GM19468 (cell line): ENCODE data around the gene TNF.

Source experiments
- ATAC-seq: cut with Tn5 transposase; IDR thresholded peaks from one replicate; pipeline ENCODE4 v1.9.1; 2021; ENCODE audit warnings: mild to moderate bottlenecking, moderate library complexity, moderate number of reproducible peaks; ENCODE audit not compliant: unreplicated experiment; ENCODE audit errors: extremely low read depth

Gene TNF

GRCh38 chr6:31575335-31575901, at the start of gene TNF:
TNF (plus strand) TSS chr6:31575565; CDS start chr6:31575742, 177 bp downstream.
- ATAC-seq: no peak

GRCh38 chr6:31525932-31526591, 49.3 kb upstream of the TNF start:
- no peak for ATAC-seq

GRCh38 chr6:31528307-31528777, 47.0 kb upstream of the TNF start:
- no peak for ATAC-seq

- ATAC-seq: no peak
These were observed 46.5 kb upstream of the TNF start, which contains the start of gene MCCD1 for GRCh38 chr6:31528821-31529328. MCCD1 (plus strand) TSS chr6:31528962; CDS start chr6:31529015, 53 bp downstream.

GRCh38 chr6:31529329-31530150, 45.8 kb upstream of the TNF start:
- ATAC-seq: no peak

GRCh38 chr6:31530659-31531058, 44.7 kb upstream of the TNF start:
- no peak for ATAC-seq

- no peak for ATAC-seq
These were observed 44.2 kb upstream of the TNF start for GRCh38 chr6:31531162-31531561.

GRCh38 chr6:31531771-31532643, 43.4 kb upstream of the TNF start:
- no peak for ATAC-seq

- ATAC-seq: no peak
These were observed 42.5 kb upstream of the TNF start for GRCh38 chr6:31532644-31533454.

GRCh38 chr6:31533455-31533841, 41.9 kb upstream of the TNF start:
- ATAC-seq: no peak

- ATAC-seq: no peak
These were observed 41.4 kb upstream of the TNF start for GRCh38 chr6:31534011-31534410.

GRCh38 chr6:31534521-31535040, 40.8 kb upstream of the TNF start:
- no peak for ATAC-seq

GRCh38 chr6:31535538-31536324, 39.6 kb upstream of the TNF start:
- no peak for ATAC-seq

GRCh38 chr6:31538805-31539400, 36.5 kb upstream of the TNF start:
- ATAC-seq: no peak

- ATAC-seq: no peak
These were observed 34.7 kb upstream of the TNF start for GRCh38 chr6:31540640-31541039.

- no peak for ATAC-seq
These were observed 34.2 kb upstream of the TNF start for GRCh38 chr6:31541059-31541657.
